Measurements from ENCODE around the gene RNF5. TPM values are rescaled to one million over a fixed set of nuclear protein-coding genes. Genes with fewer than 3 reads are reported as not detected.
"Not testable (repeated sequence)": the region's sequence is repeated elsewhere in the genome, so short reads cannot be mapped to it uniquely, and the experiment has no call there.

The RNF5 gene
- total RNA-seq, 1 experiment from 2014 or later: 99.0 TPM

GRCh38 chr6:32187725-32188380 lies 9.6 kb downstream of the RNF5 start:
- peaks cover 20% of the 10 kb centered on the region for H3K36me3 ChIP-seq (replicated peaks; ENCODE audit: control insufficient read depth, insufficient read depth, low read length)
- not testable (repeated sequence) for H3K4me3 ChIP-seq (ENCODE audit: insufficient read depth, low read depth, low read length); H3K27me3 ChIP-seq (ENCODE audit: control insufficient read depth, insufficient read depth, low read length); DNase-seq

- peaks cover 18% of the 10 kb centered on the region for H3K36me3 ChIP-seq (replicated peaks; ENCODE audit: control insufficient read depth, insufficient read depth, low read length)
- H3K4me3 ChIP-seq (ENCODE audit: insufficient read depth, low read depth, low read length): peak overlapping the region; percentile 66
- DNase-seq: peak; percentile 58
- no peaks in the 10 kb centered on the region for H3K27me3 ChIP-seq (ENCODE audit: control insufficient read depth, insufficient read depth, low read length)
Observed at GRCh38 chr6:32188381-32189068, 10.3 kb downstream of the RNF5 start.

- peak; percentile 64 for DNase-seq
- peak overlapping the region; percentile 66 for H3K4me3 ChIP-seq (ENCODE audit: insufficient read depth, low read depth, low read length)
- H3K36me3 ChIP-seq (replicated peaks; ENCODE audit: control insufficient read depth, insufficient read depth, low read length): peaks cover 18% of the 10 kb centered on the region
- no peaks in the 10 kb centered on the region for H3K27me3 ChIP-seq (ENCODE audit: control insufficient read depth, insufficient read depth, low read length)
Observed at GRCh38 chr6:32189069-32189741, 11.0 kb downstream of the RNF5 start.

- H3K36me3 ChIP-seq (replicated peaks; ENCODE audit: control insufficient read depth, insufficient read depth, low read length): peaks cover 18% of the 10 kb centered on the region
- no peaks in the 10 kb centered on the region for H3K27me3 ChIP-seq (ENCODE audit: control insufficient read depth, insufficient read depth, low read length)
- H3K4me3 ChIP-seq (ENCODE audit: insufficient read depth, low read depth, low read length): peak overlapping the region; percentile 66
- DNase-seq: peak; percentile 77
Observed at GRCh38 chr6:32189742-32190053, 11.5 kb downstream of the RNF5 start.

- Histone ChIP-seq H3K27me3 (ENCODE audit: control insufficient read depth, insufficient read depth, low read length) (no peaks in the 10 kb centered on the region), H3K4me3 (ENCODE audit: insufficient read depth, low read depth, low read length) (peak within 1 kb of the TSS; percentile 66), H3K36me3 (replicated peaks; ENCODE audit: control insufficient read depth, insufficient read depth, low read length) (peaks cover 18% of the 10 kb centered on the region)
- peak; percentile 94 for DNase-seq
Observed at GRCh38 chr6:32190054-32190851, 12.0 kb downstream of the RNF5 start, which contains the start of gene PBX2. PBX2 (minus strand) TSS chr6:32190202; CDS start chr6:32189915, 287 bp downstream.

- H3K4me3 ChIP-seq (ENCODE audit: insufficient read depth, low read depth, low read length): peak overlapping the region; percentile 39; the same call in 1 of the 2 replicates
- DNase-seq: no peak
- no peaks in the 10 kb centered on the region for H3K27me3 ChIP-seq (ENCODE audit: control insufficient read depth, insufficient read depth, low read length)
- peaks cover 17% of the 10 kb centered on the region for H3K36me3 ChIP-seq (replicated peaks; ENCODE audit: control insufficient read depth, insufficient read depth, low read length)
Observed at GRCh38 chr6:32190911-32191677, 12.9 kb downstream of the RNF5 start.

GRCh38 chr6:32191696-32192607 lies 13.7 kb downstream of the RNF5 start:
- peaks cover 10% of the 10 kb centered on the region for H3K36me3 ChIP-seq (replicated peaks; ENCODE audit: control insufficient read depth, insufficient read depth, low read length)
- DNase-seq: no peak
- H3K4me3 ChIP-seq (ENCODE audit: insufficient read depth, low read depth, low read length): 0 out of 2 replicates have a peak overlapping the region, but pooled peaks have one; percentile 2

GRCh38 chr6:32192608-32193039 lies 14.4 kb downstream of the RNF5 start, which contains the start of gene GPSM3:
GPSM3 (minus strand) TSS chr6:32192643; CDS start chr6:32192513, 130 bp downstream.
- no peaks in the 10 kb centered on the region for H3K27me3 ChIP-seq (ENCODE audit: control insufficient read depth, insufficient read depth, low read length)
- H3K4me3 ChIP-seq (ENCODE audit: insufficient read depth, low read depth, low read length): peak within 1 kb of the TSS; percentile 26
- peaks cover 4% of the 10 kb centered on the region for H3K36me3 ChIP-seq (replicated peaks; ENCODE audit: control insufficient read depth, insufficient read depth, low read length)
- DNase-seq: peak; percentile 67

More at GRCh38 chr6:32191696-32192607, 13.7 kb downstream of the RNF5 start:
- H3K27me3 ChIP-seq (ENCODE audit: control insufficient read depth, insufficient read depth, low read length): no peaks in the 10 kb centered on the region

GRCh38 chr6:32193096-32193495 lies 14.9 kb downstream of the RNF5 start:
- DNase-seq; H3K36me3 ChIP-seq (replicated peaks; ENCODE audit: control insufficient read depth, insufficient read depth, low read length); H3K27me3 ChIP-seq (ENCODE audit: control insufficient read depth, insufficient read depth, low read length): not testable (repeated sequence)
- peak overlapping the region; percentile 26; the same call in 1 of the 2 replicates for H3K4me3 ChIP-seq (ENCODE audit: insufficient read depth, low read depth, low read length)

- Histone ChIP-seq H3K4me3 (ENCODE audit: insufficient read depth, low read depth, low read length) (no peak overlapping the region), H3K27me3 (ENCODE audit: control insufficient read depth, insufficient read depth, low read length) (no peaks in the 10 kb centered on the region), H3K36me3 (replicated peaks; ENCODE audit: control insufficient read depth, insufficient read depth, low read length) (no peaks in the 10 kb centered on the region)
- no peak for DNase-seq
Observed at GRCh38 chr6:32194388-32194787, 16.2 kb downstream of the RNF5 start.

GRCh38 chr6:32194825-32195651 lies 16.8 kb downstream of the RNF5 start:
- no peak for DNase-seq
- Histone ChIP-seq H3K4me3 (ENCODE audit: insufficient read depth, low read depth, low read length) (peak overlapping the region; percentile 49), H3K27me3 (ENCODE audit: control insufficient read depth, insufficient read depth, low read length) (no peaks in the 10 kb centered on the region), H3K36me3 (replicated peaks; ENCODE audit: control insufficient read depth, insufficient read depth, low read length) (no peaks in the 10 kb centered on the region)

- DNase-seq: peak; percentile 98
- peak overlapping the region; percentile 92 for H3K4me3 ChIP-seq (ENCODE audit: insufficient read depth, low read depth, low read length)
- no peaks in the 10 kb centered on the region for H3K27me3 ChIP-seq (ENCODE audit: control insufficient read depth, insufficient read depth, low read length)
- H3K36me3 ChIP-seq (replicated peaks; ENCODE audit: control insufficient read depth, insufficient read depth, low read length): no peaks in the 10 kb centered on the region
Observed at GRCh38 chr6:32195652-32195901, 17.4 kb downstream of the RNF5 start.
